Loucy (cell line): ENCODE data around the gene GRIN2A.

Experiments used
- H2AFZ ChIP-seq: fragments of 200-600 bp; sonication (generic); 2 replicates; pipeline ENCODE4 v1.6.0; 2016; ENCODE audit warnings: antibody characterized with exemption, mild to moderate bottlenecking, low read length, moderate library complexity
- H3F3A ChIP-seq: fragments of 200-600 bp; 2 replicates; pipeline ENCODE4 v1.6.0; 2016; ENCODE audit warnings: antibody characterized with exemption, low read depth, mild to moderate bottlenecking
- H3K27me3 ChIP-seq: fragments of 200-600 bp; sonication (generic); 2 replicates; pipeline ENCODE4 v1.6.1; 2014; ENCODE audit warnings: low read length, mild to moderate bottlenecking; ENCODE audit not compliant: insufficient read depth, poor library complexity, severe bottlenecking
- H3K36me3 ChIP-seq: fragments of 200-600 bp; sonication (generic); 2 replicates; pipeline ENCODE4 v1.6.1; 2016; ENCODE audit warnings: low read length; ENCODE audit not compliant: insufficient read depth
- H3K4me1 ChIP-seq: fragments of 200-600 bp; sonication (generic); 2 replicates; pipeline ENCODE4 v1.5.1; 2014; ENCODE audit warnings: low read length, mild to moderate bottlenecking; ENCODE audit not compliant: insufficient read depth, poor library complexity, severe bottlenecking
- H3K4me2 ChIP-seq: fragments of 200-600 bp; sonication (generic); 2 replicates; pipeline ENCODE4 v1.6.0; 2014; ENCODE audit warnings: antibody characterized with exemption, low read length, low read depth, mild to moderate bottlenecking; ENCODE audit not compliant: poor library complexity, severe bottlenecking
- H3K4me3 ChIP-seq: fragments of 200-600 bp; sonication (generic); 2 replicates; pipeline ENCODE4 v1.5.1; 2014; ENCODE audit warnings: low read length, mild to moderate bottlenecking, mixed read lengths; ENCODE audit not compliant: poor library complexity, severe bottlenecking
- H3K79me2 ChIP-seq: fragments of 200-600 bp; sonication (generic); 2 replicates; pipeline ENCODE4 v1.6.1; 2014; ENCODE audit warnings: low read length; ENCODE audit not compliant: insufficient read depth
- H3K9ac ChIP-seq: fragments of 200-600 bp; sonication (generic); 2 replicates; pipeline ENCODE4 v1.6.0; 2014; ENCODE audit warnings: mild to moderate bottlenecking, low read depth, low read length, moderate library complexity; ENCODE audit not compliant: poor library complexity, severe bottlenecking
- H3K9me2 ChIP-seq: fragments of 200-600 bp; sonication (generic); replicated peaks from 2 replicates; pipeline ENCODE4 v1.6.1; 2016; ENCODE audit warnings: low read depth, low read length, mixed read lengths
- H3K9me3 ChIP-seq: fragments of 200-600 bp; sonication (generic); 2 replicates; pipeline ENCODE4 v1.6.1; 2014; ENCODE audit warnings: mild to moderate bottlenecking, antibody characterized with exemption, low read length, low read depth; ENCODE audit not compliant: insufficient read depth
- H4K20me1 ChIP-seq: fragments of 200-600 bp; sonication (generic); 2 replicates; pipeline ENCODE4 v1.6.0; 2014; ENCODE audit warnings: antibody characterized with exemption, low read length, mild to moderate bottlenecking; ENCODE audit not compliant: insufficient read depth, poor library complexity, severe bottlenecking
- CTCF ChIP-seq: fragments of 200-600 bp; sonication (generic); conservative IDR thresholded peaks from 2 replicates; pipeline ENCODE4 v1.5.1; 2014; ENCODE audit warnings: mild to moderate bottlenecking, antibody characterized with exemption, low read length
- EZH2phosphoT487 ChIP-seq: fragments of 200-600 bp; IDR thresholded peaks from 2 replicates; pipeline ENCODE4 v1.6.1; 2018; ENCODE audit warnings: antibody characterized with exemption, mild to moderate bottlenecking, moderate library complexity, borderline replicate concordance

GRIN2A gene

GRCh38 chr16:9763505-9763904, 418.7 kb downstream of the GRIN2A start:
- no peaks in the 10 kb centered on the region for H3K79me2 ChIP-seq

GRCh38 chr16:9761870-9762269, 420.4 kb downstream of the GRIN2A start:
- no peaks in the 10 kb centered on the region for H3K9me2 ChIP-seq
- H3K4me1 ChIP-seq, result no peaks in the 10 kb centered on the region
- H3K4me3 ChIP-seq, result no peak overlapping the region
- H3K27me3 ChIP-seq, result no peaks in the 10 kb centered on the region
- H3K9me3 ChIP-seq, result no peaks in the 10 kb centered on the region
- H3K36me3 ChIP-seq, result no peaks in the 10 kb centered on the region
- TF ChIP-seq EZH2phosphoT487 (no peak), CTCF (no peak)
- H3K79me2 ChIP-seq, result no peaks in the 10 kb centered on the region
- no peak overlapping the region for H3K4me2 ChIP-seq
- no peak overlapping the region for H2AFZ ChIP-seq
- no peaks in the 10 kb centered on the region for H3F3A ChIP-seq
- H3K9ac ChIP-seq, result no peak overlapping the region
- no peaks in the 10 kb centered on the region for H4K20me1 ChIP-seq

More at GRCh38 chr16:9763505-9763904, 418.7 kb downstream of the GRIN2A start:
- TF ChIP-seq EZH2phosphoT487 (no peak), CTCF (no peak)
- no peaks in the 10 kb centered on the region for H3K9me3 ChIP-seq
- no peaks in the 10 kb centered on the region for H3K9me2 ChIP-seq
- no peaks in the 10 kb centered on the region for H3F3A ChIP-seq
- H3K4me3 ChIP-seq, result no peak overlapping the region
- no peaks in the 10 kb centered on the region for H3K27me3 ChIP-seq
- H3K4me1 ChIP-seq, result no peaks in the 10 kb centered on the region
- H2AFZ ChIP-seq, result no peak overlapping the region
- H3K4me2 ChIP-seq, result no peak overlapping the region
- H3K9ac ChIP-seq, result no peak overlapping the region
- no peaks in the 10 kb centered on the region for H4K20me1 ChIP-seq
- H3K36me3 ChIP-seq, result no peaks in the 10 kb centered on the region

- Histone ChIP-seq H3K9me3 (no peaks in the 10 kb centered on the region), H2AFZ (no peak overlapping the region), H3K79me2 (no peaks in the 10 kb centered on the region), H3F3A (no peaks in the 10 kb centered on the region), H4K20me1 (no peaks in the 10 kb centered on the region), H3K9me2 (no peaks in the 10 kb centered on the region), H3K9ac (no peak overlapping the region), H3K36me3 (no peaks in the 10 kb centered on the region), H3K27me3 (no peaks in the 10 kb centered on the region), H3K4me1 (no peaks in the 10 kb centered on the region), H3K4me3 (no peak overlapping the region), H3K4me2 (no peak overlapping the region)
- TF ChIP-seq EZH2phosphoT487, result no peak
- no peak for TF ChIP-seq CTCF
These were observed 424.5 kb downstream of the GRIN2A start for GRCh38 chr16:9757687-9758086.
